ENCODE results near the gene SLC25A42. TPM values are rescaled to one million over a fixed set of nuclear protein-coding genes. Genes with fewer than 3 reads are reported as not detected.

SLC25A42 gene
- total and polyA plus RNA-seq, 2 of the 13 experiments (the other 11 are each of a cell fraction or from before 2014, with no cell fraction given), result 12.8 to 18.3 TPM

- no peak; the same call in 1 of the 2 replicates for TF ChIP-seq ZNF598 (CRISPR knock-in tag; IDR thresholded peaks at IDR 0.05; ENCODE audit: borderline replicate concordance)
- TF ChIP-seq CREM (IDR thresholded peaks at IDR 0.05), result peak; percentile 58; the same call in 1 of the 2 replicates
- TF ChIP-seq CREM (CRISPR knock-in tag; IDR thresholded peaks at IDR 0.05), result no peak
- no peak for TF ChIP-seq JDP2 (CRISPR knock-in tag; IDR thresholded peaks at IDR 0.05; ENCODE audit: borderline replicate concordance)
- no peak for TF ChIP-seq ZSCAN12 (CRISPR knock-in tag; IDR thresholded peaks at IDR 0.05)
- TF ChIP-seq, protein P1, sequence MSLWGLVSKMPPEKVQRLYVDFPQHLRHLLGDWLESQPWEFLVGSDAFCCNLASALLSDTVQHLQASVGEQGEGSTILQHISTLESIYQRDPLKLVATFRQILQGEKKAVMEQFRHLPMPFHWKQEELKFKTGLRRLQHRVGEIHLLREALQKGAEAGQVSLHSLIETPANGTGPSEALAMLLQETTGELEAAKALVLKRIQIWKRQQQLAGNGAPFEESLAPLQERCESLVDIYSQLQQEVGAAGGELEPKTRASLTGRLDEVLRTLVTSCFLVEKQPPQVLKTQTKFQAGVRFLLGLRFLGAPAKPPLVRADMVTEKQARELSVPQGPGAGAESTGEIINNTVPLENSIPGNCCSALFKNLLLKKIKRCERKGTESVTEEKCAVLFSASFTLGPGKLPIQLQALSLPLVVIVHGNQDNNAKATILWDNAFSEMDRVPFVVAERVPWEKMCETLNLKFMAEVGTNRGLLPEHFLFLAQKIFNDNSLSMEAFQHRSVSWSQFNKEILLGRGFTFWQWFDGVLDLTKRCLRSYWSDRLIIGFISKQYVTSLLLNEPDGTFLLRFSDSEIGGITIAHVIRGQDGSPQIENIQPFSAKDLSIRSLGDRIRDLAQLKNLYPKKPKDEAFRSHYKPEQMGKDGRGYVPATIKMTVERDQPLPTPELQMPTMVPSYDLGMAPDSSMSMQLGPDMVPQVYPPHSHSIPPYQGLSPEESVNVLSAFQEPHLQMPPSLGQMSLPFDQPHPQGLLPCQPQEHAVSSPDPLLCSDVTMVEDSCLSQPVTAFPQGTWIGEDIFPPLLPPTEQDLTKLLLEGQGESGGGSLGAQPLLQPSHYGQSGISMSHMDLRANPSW (CRISPR knock-in tag; IDR thresholded peaks at IDR 0.05; ENCODE audit: borderline replicate concordance), result no peak
- TF ChIP-seq GZF1 (CRISPR knock-in tag; IDR thresholded peaks at IDR 0.05), result no peak
- TF ChIP-seq, protein P2, sequence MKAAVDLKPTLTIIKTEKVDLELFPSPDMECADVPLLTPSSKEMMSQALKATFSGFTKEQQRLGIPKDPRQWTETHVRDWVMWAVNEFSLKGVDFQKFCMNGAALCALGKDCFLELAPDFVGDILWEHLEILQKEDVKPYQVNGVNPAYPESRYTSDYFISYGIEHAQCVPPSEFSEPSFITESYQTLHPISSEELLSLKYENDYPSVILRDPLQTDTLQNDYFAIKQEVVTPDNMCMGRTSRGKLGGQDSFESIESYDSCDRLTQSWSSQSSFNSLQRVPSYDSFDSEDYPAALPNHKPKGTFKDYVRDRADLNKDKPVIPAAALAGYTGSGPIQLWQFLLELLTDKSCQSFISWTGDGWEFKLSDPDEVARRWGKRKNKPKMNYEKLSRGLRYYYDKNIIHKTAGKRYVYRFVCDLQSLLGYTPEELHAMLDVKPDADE (CRISPR knock-in tag; IDR thresholded peaks at IDR 0.05), result no peak
- TF ChIP-seq ZNF800 (CRISPR knock-in tag; IDR thresholded peaks at IDR 0.05), result no peak; the same call in 1 of the 2 replicates
- TF ChIP-seq CEBPB (IDR thresholded peaks at IDR 0.05; ENCODE audit: borderline replicate concordance, low read depth, low read length), result peak; percentile 93
- TF ChIP-seq ZNF280D (CRISPR knock-in tag; IDR thresholded peaks at IDR 0.05), result no peak
- no peak for TF ChIP-seq TAF15 (IDR thresholded peaks at IDR 0.05; ENCODE audit: low read depth, low read length, poor library complexity, severe bottlenecking)
- no peak; the same call in 1 of the 2 replicates for TF ChIP-seq RAD21 (CRISPR knock-in tag; IDR thresholded peaks at IDR 0.05)
- TF ChIP-seq, protein P3, sequence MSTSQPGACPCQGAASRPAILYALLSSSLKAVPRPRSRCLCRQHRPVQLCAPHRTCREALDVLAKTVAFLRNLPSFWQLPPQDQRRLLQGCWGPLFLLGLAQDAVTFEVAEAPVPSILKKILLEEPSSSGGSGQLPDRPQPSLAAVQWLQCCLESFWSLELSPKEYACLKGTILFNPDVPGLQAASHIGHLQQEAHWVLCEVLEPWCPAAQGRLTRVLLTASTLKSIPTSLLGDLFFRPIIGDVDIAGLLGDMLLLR (CRISPR knock-in tag; IDR thresholded peaks at IDR 0.05), result no peak
- peak; percentile 52; the same call in 1 of the 2 replicates for TF ChIP-seq KDM2A (CRISPR knock-in tag; IDR thresholded peaks at IDR 0.05; ENCODE audit: borderline replicate concordance, low read depth)
- no peak for TF ChIP-seq CCAR2 (optimal IDR thresholded peaks at IDR 0.05; ENCODE audit: low read depth, low read length)
- TF ChIP-seq TEAD2 (CRISPR knock-in tag; IDR thresholded peaks at IDR 0.05), result no peak
- TF ChIP-seq NR1H2 (CRISPR knock-in tag; IDR thresholded peaks at IDR 0.05; ENCODE audit: borderline replicate concordance, low read depth), result no peak
- TF ChIP-seq IRF2 (CRISPR knock-in tag; IDR thresholded peaks at IDR 0.05), result peak; percentile 59
These were observed 35.2 kb downstream of the SLC25A42 start (continued) for GRCh38 chr19:19098703-19099632.

Data from HepG2 (cell line).